Panc1 (cell line): ENCODE results near the gene CHMP1A.

ENCODE experiments used
- SIN3A ChIP-seq: IDR thresholded peaks from 2 replicates; pipeline ENCODE4 v1.6.1; 2012; ENCODE audit warnings: low read depth, mild to moderate bottlenecking, low read length, moderate library complexity, borderline replicate concordance; ENCODE audit not compliant: insufficient read depth
- TF ChIP-seq, protein P1 (sequence below): fragments of 450-650 bp; IDR thresholded peaks from 2 replicates; pipeline ENCODE4 v1.5.1; 2017; ENCODE audit warnings: mild to moderate bottlenecking
- TF ChIP-seq, protein P2 (sequence below), 2 experiments: IDR thresholded peaks; 2 replicates each; pipeline ENCODE4 v1.6.1; 2011 to 2012; ENCODE audit warnings: low read depth in 2 of 2, control low read depth in 1 of 2, low read length in 1 of 2, mild to moderate bottlenecking in 1 of 2, moderate library complexity in 1 of 2; ENCODE audit not compliant: insufficient read depth in 1 of 2

DNA sequence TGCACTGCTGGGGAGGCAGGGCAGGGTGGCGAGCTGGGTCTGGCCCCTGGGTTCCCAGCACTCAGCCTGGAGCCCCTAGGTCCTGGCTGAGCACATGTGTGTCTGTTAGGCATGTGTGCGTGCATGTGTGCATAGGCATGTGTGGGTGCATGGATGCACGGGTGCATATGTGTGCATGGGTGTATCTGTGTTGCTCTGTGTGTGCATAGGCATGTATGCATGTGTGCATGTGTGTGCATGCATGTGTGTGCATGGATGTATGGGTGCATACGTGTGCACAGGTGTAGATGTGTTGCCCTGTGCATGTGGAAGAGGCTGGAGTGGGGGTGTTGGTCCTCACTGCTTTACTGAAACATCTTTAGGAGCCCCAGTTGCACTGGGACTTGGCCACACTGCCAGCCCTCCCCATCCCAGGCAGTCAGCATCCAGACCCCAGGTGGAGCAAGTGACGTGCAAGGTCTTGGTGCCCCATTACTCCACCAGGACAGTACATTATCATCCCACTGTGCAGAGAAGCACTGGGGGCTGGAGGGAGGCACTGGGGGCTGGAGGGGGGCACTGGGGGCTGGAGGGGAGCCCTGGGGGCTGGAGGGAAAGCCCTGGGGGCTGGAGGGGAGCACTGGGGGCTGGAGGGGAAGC is 54.4 kb downstream of the CHMP1A start:
- TF ChIP-seq, protein P1, sequence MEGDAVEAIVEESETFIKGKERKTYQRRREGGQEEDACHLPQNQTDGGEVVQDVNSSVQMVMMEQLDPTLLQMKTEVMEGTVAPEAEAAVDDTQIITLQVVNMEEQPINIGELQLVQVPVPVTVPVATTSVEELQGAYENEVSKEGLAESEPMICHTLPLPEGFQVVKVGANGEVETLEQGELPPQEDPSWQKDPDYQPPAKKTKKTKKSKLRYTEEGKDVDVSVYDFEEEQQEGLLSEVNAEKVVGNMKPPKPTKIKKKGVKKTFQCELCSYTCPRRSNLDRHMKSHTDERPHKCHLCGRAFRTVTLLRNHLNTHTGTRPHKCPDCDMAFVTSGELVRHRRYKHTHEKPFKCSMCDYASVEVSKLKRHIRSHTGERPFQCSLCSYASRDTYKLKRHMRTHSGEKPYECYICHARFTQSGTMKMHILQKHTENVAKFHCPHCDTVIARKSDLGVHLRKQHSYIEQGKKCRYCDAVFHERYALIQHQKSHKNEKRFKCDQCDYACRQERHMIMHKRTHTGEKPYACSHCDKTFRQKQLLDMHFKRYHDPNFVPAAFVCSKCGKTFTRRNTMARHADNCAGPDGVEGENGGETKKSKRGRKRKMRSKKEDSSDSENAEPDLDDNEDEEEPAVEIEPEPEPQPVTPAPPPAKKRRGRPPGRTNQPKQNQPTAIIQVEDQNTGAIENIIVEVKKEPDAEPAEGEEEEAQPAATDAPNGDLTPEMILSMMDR: no peak
- no peak for TF ChIP-seq SIN3A
- TF ChIP-seq, protein P2, sequence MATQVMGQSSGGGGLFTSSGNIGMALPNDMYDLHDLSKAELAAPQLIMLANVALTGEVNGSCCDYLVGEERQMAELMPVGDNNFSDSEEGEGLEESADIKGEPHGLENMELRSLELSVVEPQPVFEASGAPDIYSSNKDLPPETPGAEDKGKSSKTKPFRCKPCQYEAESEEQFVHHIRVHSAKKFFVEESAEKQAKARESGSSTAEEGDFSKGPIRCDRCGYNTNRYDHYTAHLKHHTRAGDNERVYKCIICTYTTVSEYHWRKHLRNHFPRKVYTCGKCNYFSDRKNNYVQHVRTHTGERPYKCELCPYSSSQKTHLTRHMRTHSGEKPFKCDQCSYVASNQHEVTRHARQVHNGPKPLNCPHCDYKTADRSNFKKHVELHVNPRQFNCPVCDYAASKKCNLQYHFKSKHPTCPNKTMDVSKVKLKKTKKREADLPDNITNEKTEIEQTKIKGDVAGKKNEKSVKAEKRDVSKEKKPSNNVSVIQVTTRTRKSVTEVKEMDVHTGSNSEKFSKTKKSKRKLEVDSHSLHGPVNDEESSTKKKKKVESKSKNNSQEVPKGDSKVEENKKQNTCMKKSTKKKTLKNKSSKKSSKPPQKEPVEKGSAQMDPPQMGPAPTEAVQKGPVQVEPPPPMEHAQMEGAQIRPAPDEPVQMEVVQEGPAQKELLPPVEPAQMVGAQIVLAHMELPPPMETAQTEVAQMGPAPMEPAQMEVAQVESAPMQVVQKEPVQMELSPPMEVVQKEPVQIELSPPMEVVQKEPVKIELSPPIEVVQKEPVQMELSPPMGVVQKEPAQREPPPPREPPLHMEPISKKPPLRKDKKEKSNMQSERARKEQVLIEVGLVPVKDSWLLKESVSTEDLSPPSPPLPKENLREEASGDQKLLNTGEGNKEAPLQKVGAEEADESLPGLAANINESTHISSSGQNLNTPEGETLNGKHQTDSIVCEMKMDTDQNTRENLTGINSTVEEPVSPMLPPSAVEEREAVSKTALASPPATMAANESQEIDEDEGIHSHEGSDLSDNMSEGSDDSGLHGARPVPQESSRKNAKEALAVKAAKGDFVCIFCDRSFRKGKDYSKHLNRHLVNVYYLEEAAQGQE (IDR thresholded peaks at IDR 0.05; ENCODE audit: insufficient read depth in 1 of 2, low read depth in 2 of 2, low read length in 1 of 2): no peak
